GM21423 (cell line): Measurements from ENCODE around the gene GPR146.

ENCODE experiments used
- ATAC-seq: cut with Tn5 transposase; IDR thresholded peaks from one replicate; pipeline ENCODE4 v1.9.1; 2021; ENCODE audit warnings: mild to moderate bottlenecking, moderate library complexity; ENCODE audit not compliant: unreplicated experiment

GPR146 gene

GRCh38 chr7:1056785-1057410 is 12.6 kb downstream of the GPR146 start:
- ATAC-seq, result no peak

- ATAC-seq, result no peak
Measured at GRCh38 chr7:1057416-1058291, 13.3 kb downstream of the GPR146 start.

- no peak for ATAC-seq
Measured at GRCh38 chr7:1058311-1058710, 14.0 kb downstream of the GPR146 start.

DNA sequence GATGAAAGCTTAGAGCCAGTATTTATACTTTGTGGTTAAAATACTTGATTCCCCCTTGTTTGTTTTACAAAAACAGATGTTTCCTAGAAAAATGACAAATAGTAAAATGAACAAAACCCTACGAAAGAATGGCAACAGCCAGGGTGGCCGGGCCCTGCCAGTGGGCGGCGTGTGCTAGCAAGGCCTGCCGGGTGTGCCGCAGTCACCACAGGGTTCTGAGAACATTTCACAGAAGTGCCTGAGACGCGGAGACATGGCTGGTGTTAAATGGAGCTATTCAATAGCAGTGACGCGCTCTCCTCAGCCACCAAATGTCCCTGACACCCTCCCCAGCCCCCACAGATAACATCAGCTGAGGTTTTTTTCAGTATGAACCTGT is 14.5 kb downstream of the GPR146 start:
- no peak for ATAC-seq

DNA sequence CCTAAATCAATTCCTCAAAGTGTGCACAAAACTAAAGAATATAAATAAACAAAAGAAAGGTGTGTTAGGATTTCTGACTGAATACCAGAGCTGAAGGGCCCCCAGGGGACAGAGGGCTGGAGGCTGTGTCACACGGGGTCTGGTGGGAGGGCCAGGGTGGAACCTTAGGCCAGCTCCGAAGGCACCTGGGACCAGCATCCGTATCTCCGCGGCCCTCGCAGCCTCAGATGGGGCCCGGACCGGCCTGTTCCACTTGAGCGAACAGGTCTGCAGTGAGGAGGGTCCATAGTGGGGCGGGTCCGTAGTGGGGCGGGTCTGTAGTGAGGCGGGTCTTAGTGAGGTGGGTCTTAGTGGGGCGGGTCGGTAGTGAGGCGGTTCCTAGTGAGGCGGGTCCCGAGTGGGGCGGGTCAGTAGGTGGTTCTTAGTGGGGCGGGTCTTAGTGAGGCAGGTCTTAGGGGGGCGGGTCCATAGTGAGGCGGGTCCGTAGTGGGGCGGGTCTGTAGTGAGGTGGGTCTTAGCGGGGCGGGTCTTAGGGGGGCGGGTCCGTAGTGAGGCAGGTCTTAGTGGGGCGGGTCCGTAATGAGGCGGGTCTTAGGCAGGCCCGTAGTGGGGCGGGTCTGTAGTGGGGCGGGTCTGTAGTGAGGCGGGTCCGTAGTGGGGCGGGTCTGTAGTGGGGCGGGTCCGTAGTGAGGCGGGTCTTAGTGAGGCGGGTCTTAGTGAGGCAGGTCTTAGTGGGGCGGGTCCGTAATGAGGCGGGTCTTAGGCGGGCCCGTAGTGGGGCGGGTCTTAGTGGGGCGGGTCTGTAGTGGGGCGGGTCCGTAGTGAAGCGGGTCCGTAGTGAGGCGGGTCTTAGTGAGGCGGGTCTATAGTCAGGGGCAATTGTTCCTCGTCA is 15.1 kb downstream of the GPR146 start:
- ATAC-seq, result no peak

GRCh38 chr7:1060315-1061072 is 16.1 kb downstream of the GPR146 start:
- ATAC-seq, result no peak

- ATAC-seq, result no peak
Measured at GRCh38 chr7:1061180-1061579, 16.8 kb downstream of the GPR146 start.

DNA sequence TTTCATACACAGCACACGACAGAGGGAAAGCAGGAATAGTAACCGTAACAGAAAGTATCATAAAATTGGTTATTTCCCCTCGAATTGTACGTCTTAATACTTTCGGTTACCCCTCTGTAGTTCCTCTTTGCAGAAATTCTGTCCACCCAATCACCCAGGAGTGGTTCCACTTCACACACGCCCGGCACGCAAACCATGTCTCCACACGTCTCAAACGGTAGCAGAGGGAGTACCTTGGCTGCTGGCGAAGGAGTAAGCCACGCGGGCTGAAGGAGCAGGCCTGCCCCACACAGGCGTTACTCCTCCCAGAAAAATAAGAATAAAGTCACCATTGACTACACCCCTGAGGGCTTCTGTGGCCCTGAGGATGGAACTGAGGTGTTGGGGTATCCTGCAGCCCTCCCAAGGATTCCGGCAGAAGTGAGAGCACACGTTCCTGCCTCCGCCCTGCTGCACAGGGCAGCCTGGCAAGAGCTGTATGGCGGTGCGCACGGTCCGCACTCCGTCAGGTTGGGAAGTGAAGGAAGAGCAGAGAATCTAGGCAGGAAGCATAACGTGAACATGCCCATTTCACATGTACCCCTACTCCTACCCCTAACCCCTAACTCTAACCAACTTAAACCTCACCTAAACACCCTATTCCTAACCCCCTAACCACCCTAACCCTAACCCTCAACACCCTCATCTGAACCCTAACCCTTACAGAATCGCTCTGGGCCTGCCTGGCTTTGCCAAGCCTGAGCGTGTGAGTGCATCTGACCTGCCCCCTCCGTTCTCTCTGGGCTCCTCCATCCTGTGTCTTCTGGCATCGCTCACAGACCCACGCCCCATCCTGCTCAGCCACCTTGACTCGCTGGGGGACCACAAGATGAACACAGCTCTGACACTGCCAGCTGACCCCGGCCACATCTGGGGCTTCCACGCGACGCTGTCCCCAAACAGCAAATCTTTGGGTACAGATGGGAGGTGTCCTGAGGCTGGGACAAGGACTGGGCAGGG is 18.2 kb downstream of the GPR146 start:
- ATAC-seq, result peak; percentile 39

DNA sequence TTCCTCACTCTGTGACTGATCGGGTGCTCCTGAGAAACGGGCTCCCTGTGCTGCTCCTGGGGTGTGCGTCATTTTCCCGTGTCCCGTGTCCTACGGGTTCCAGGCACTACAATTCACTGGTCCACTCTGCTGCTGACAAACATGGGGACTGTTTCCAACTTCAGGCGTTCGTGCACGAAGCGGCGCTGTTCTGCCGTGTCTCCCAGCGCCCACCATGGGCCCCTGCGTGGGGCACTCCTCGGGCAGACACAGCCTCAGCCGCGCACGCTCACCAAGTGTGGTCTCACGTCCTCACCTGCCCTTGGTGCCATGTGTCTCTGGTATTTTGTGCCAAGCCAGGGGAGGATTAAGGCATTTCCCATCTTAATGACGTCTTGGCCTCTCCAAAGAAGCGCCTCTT is 19.0 kb downstream of the GPR146 start:
- no peak for ATAC-seq

GRCh38 chr7:1064581-1064980 is 20.2 kb downstream of the GPR146 start:
- no peak for ATAC-seq

DNA sequence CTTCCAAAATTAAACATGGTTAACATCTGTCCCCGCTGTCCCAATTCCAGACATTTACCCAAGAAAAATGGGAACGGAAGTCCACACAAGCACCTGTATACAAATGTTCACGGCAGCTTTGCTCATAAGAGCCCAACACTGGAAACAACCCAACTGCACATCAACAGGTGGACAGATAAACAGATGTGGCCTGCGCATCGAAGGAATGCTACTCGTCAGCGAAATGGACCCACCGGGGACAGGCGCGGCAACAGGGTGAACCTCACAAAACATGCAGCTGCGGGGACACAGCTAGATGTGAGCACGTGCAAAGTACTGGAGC is 20.9 kb downstream of the GPR146 start:
- no peak for ATAC-seq

- ATAC-seq, result peak; percentile 45
Measured at GRCh38 chr7:1065585-1066241, 21.4 kb downstream of the GPR146 start.

- no peak for ATAC-seq
Measured at GRCh38 chr7:1066242-1066588, 21.9 kb downstream of the GPR146 start.

GRCh38 chr7:1068013-1068412 is 23.7 kb downstream of the GPR146 start:
- no peak for ATAC-seq

GRCh38 chr7:1068619-1069018 is 24.3 kb downstream of the GPR146 start:
- no peak for ATAC-seq

- no peak for ATAC-seq
Measured at GRCh38 chr7:1070544-1071011, 26.2 kb downstream of the GPR146 start.

GRCh38 chr7:1071731-1072254 is 27.4 kb downstream of the GPR146 start:
- no peak for ATAC-seq

DNA sequence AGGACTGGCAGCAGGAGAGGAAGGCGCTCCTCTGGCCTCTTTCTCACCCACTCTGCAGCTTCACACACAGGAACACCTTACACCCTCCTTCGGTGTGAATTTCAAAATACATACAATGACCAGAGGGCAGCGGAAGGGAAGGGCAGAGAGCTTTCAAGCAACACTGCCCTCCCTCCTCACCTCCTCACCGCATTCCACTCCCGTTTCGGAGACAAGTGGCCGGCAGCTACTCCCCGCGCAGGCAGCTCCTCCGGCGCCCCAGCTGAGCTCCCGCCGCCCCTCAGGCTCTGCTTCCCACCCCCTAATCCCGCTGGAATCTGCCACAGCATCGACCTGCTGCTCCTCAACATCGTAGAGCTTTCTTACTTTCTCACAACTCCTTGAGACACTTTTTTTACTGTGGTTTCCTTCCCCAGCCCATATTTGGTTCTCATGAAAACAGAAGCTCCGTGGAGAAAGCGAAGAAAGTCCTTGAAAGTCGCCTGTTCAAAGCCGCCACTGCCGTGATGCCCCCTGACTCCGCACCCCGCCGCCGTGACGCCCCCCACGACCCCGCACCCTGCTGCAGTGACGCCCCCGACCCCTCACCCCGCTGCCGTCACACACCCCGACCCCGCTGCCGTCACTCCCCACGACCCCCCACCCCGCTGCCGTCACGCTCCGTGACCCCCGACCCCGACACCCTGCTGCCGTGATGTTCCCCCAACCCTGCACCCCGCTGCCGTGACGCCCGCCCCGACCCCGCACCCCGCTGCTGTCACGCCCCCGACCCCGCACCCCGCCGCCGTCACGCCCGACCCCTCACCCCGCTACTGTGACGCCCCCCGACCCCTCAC is 29.0 kb downstream of the GPR146 start:
- ATAC-seq, result no peak
